ENCODE data around the gene ELMO3. TPM values are rescaled to one million over a fixed set of nuclear protein-coding genes. Genes with fewer than 3 reads are reported as not detected.

Gene ELMO3
- total RNA-seq, 1 donor from 2014 or later: not detected

GRCh38 chr16:67230809-67231660, 32.1 kb downstream of the ELMO3 start:
- Mint-ChIP-seq H3K27me3 (ENCODE audit: insufficient read depth, low read depth) (peaks cover 10% of the 10 kb centered on the region), H3K36me3 (peaks cover 13% of the 10 kb centered on the region), H3K9me3 (peaks cover 2% of the 10 kb centered on the region), H3K4me1 (peaks cover 16% of the 10 kb centered on the region), H3K4me3 (no peak overlapping the region), H3K27ac (no peak overlapping the region)
- DNase-seq (ENCODE audit: low spot score): no peak
- H3K79me2 ChIP-seq (ENCODE audit: low read depth): peaks cover 15% of the 10 kb centered on the region
- no peaks in the 10 kb centered on the region for H3F3A ChIP-seq (ENCODE audit: low read depth)
- TF ChIP-seq EZH2phosphoT487 (IDR thresholded peaks at IDR 0.05): no peak
- no peak for TF ChIP-seq EZH2 (IDR thresholded peaks at IDR 0.05)
- TF ChIP-seq CTCF (IDR thresholded peaks at IDR 0.05): no peak
- H3K4me3 ChIP-seq: no peak overlapping the region
- no peaks in the 10 kb centered on the region for H3K36me3 ChIP-seq
- H2AFZ ChIP-seq (replicated peaks): no peak overlapping the region
- no peaks in the 10 kb centered on the region for H3K27me3 ChIP-seq
- H3K9me3 ChIP-seq (ENCODE audit: low read depth): no peaks in the 10 kb centered on the region
- no peak overlapping the region for H3K27ac ChIP-seq
- H3K4me2 ChIP-seq: no peak overlapping the region
- no peak overlapping the region for H3K9ac ChIP-seq
- H3K4me1 ChIP-seq: peaks cover 7% of the 10 kb centered on the region
- H4K20me1 ChIP-seq (ENCODE audit: low read depth): no peaks in the 10 kb centered on the region

- Histone ChIP-seq H3K27ac (no peak overlapping the region), H3F3A (ENCODE audit: low read depth) (no peaks in the 10 kb centered on the region), H4K20me1 (ENCODE audit: low read depth) (no peaks in the 10 kb centered on the region), H3K4me1 (no peaks in the 10 kb centered on the region), H3K4me3 (no peak overlapping the region), H2AFZ (replicated peaks) (no peak overlapping the region), H3K9ac (no peak overlapping the region), H3K36me3 (no peaks in the 10 kb centered on the region), H3K9me3 (ENCODE audit: low read depth) (no peaks in the 10 kb centered on the region), H3K27me3 (no peaks in the 10 kb centered on the region), H3K79me2 (ENCODE audit: low read depth) (no peaks in the 10 kb centered on the region), H3K4me2 (no peak overlapping the region)
- Mint-ChIP-seq H3K4me1 (peaks cover 4% of the 10 kb centered on the region), H3K9me3 (no peaks in the 10 kb centered on the region), H3K27ac (no peak overlapping the region), H3K36me3 (peaks cover 10% of the 10 kb centered on the region), H3K4me3 (no peak overlapping the region), H3K27me3 (ENCODE audit: insufficient read depth, low read depth) (peaks cover 2% of the 10 kb centered on the region)
- DNase-seq (ENCODE audit: low spot score): no peak
- TF ChIP-seq EZH2 (IDR thresholded peaks at IDR 0.05) (no peak), EZH2phosphoT487 (IDR thresholded peaks at IDR 0.05) (no peak), CTCF (IDR thresholded peaks at IDR 0.05) (no peak)
These were observed 34.7 kb downstream of the ELMO3 start for GRCh38 chr16:67233596-67233995.

GRCh38 chr16:67234180-67234597, 35.3 kb downstream of the ELMO3 start:
- H3K27ac Mint-ChIP-seq: no peak overlapping the region
- Histone ChIP-seq H3K9ac (no peak overlapping the region), H3K79me2 (ENCODE audit: low read depth) (no peaks in the 10 kb centered on the region), H3K36me3 (no peaks in the 10 kb centered on the region), H2AFZ (replicated peaks) (no peak overlapping the region), H3K4me3 (no peak overlapping the region), H4K20me1 (ENCODE audit: low read depth) (no peaks in the 10 kb centered on the region), H3K4me2 (no peak overlapping the region), H3K4me1 (no peaks in the 10 kb centered on the region), H3K27me3 (no peaks in the 10 kb centered on the region), H3K9me3 (ENCODE audit: low read depth) (no peaks in the 10 kb centered on the region), H3F3A (ENCODE audit: low read depth) (no peaks in the 10 kb centered on the region), H3K27ac (no peak overlapping the region)
- peaks cover 5% of the 10 kb centered on the region for H3K4me1 Mint-ChIP-seq
- H3K9me3 Mint-ChIP-seq: no peaks in the 10 kb centered on the region
- H3K4me3 Mint-ChIP-seq: no peak overlapping the region
- DNase-seq (ENCODE audit: low spot score): no peak
- peaks cover 8% of the 10 kb centered on the region for H3K36me3 Mint-ChIP-seq
- TF ChIP-seq CTCF (IDR thresholded peaks at IDR 0.05) (no peak), EZH2phosphoT487 (IDR thresholded peaks at IDR 0.05) (no peak), EZH2 (IDR thresholded peaks at IDR 0.05) (no peak)
- peaks cover 2% of the 10 kb centered on the region for H3K27me3 Mint-ChIP-seq (ENCODE audit: insufficient read depth, low read depth)

Measured in neural progenitor cell (in vitro differentiated cells).